NCI-H128 (cell line): Measurements from ENCODE around the gene USP40.

Experiments
- DNase-seq: peaks from one replicate; lab custom pipeline; 2025; ENCODE audit not compliant: unreplicated experiment; lab: John Stamatoyannopoulos, UW

Gene USP40

GRCh38 chr2:233479616-233480489, 86.7 kb downstream of the USP40 start:
- DNase-seq, result no peak

- no peak for DNase-seq
Observed at GRCh38 chr2:233477548-233478433, 88.8 kb downstream of the USP40 start.

GRCh38 chr2:233476651-233477547, 89.7 kb downstream of the USP40 start:
- DNase-seq, result no peak

- no peak for DNase-seq
Observed at GRCh38 chr2:233476063-233476410, 90.5 kb downstream of the USP40 start.

- no peak for DNase-seq
Observed at GRCh38 chr2:233474308-233475160, 92.0 kb downstream of the USP40 start.

- DNase-seq, result no peak
Observed at GRCh38 chr2:233473878-233474277, 92.7 kb downstream of the USP40 start.

GRCh38 chr2:233473386-233473791, 93.2 kb downstream of the USP40 start:
- no peak for DNase-seq

- DNase-seq, result no peak
Observed at GRCh38 chr2:233471291-233472035, 95.1 kb downstream of the USP40 start.

- DNase-seq, result no peak
Observed at GRCh38 chr2:233470839-233471238, 95.7 kb downstream of the USP40 start.

GRCh38 chr2:233470011-233470687, 96.4 kb downstream of the USP40 start:
- DNase-seq, result no peak

GRCh38 chr2:233469261-233470010, 97.1 kb downstream of the USP40 start:
- DNase-seq, result no peak

GRCh38 chr2:233468741-233469110, 97.9 kb downstream of the USP40 start:
- no peak for DNase-seq

GRCh38 chr2:233468047-233468740, 98.4 kb downstream of the USP40 start:
- DNase-seq, result no peak

- DNase-seq, result no peak
Observed at GRCh38 chr2:233466991-233467603, 99.5 kb downstream of the USP40 start.

- no peak for DNase-seq
Observed at GRCh38 chr2:233464531-233465240, 101.9 kb downstream of the USP40 start.

GRCh38 chr2:233464056-233464455, 102.5 kb downstream of the USP40 start:
- no peak for DNase-seq

GRCh38 chr2:233463586-233463985, 103.0 kb downstream of the USP40 start:
- no peak for DNase-seq
